Right lobe of liver (tissue), 4 donors: ENCODE results near the gene APOA5.

Experiments
- CTCF ChIP-seq, 4 donors: fragments of 200-600 bp in 3 of 4; fragments of 450-650 bp in 1 of 4; IDR thresholded peaks; one replicate each; pipeline versions ENCODE4 v1.5.1 to v1.8.0; 2016 to 2022; ENCODE audit warnings: antibody characterized with exemption in 4 of 4, mild to moderate bottlenecking in 2 of 4
- POLR2A ChIP-seq: fragments of 450-650 bp; IDR thresholded peaks from one replicate; pipeline ENCODE4 v1.6.1; 2017; ENCODE audit warnings: antibody characterized with exemption, mild to moderate bottlenecking
- donor health status: DM: no; HTN: no; CAD: no.
- donor health status: DM: no; HTN: no; CAD: no.
- donor health status: DM: no; HTN: yes; CAD: no.

GRCh38 chr11:116835042-116835772, 43.5 kb upstream of the APOA5 start:
- TF ChIP-seq CTCF (IDR thresholded peaks at IDR 0.05): no peak
- TF ChIP-seq POLR2A: peak; percentile 43
